ENCODE data around the gene MBD3L3.
"Not testable (repeated sequence)": the region's sequence is repeated elsewhere in the genome, so short reads cannot be mapped to it uniquely, and the experiment has no call there.

Gene MBD3L3

GRCh38 chr19:7063339-7063738, 4.9 kb upstream of the MBD3L3 start:
- DNase-seq: no peak

GRCh38 chr19:7059977-7060376, 1.5 kb upstream of the MBD3L3 start:
- DNase-seq: not testable (repeated sequence)

GRCh38 chr19:7056371-7056770, 2.1 kb downstream of the MBD3L3 start:
- DNase-seq: not testable (repeated sequence)

- not testable (repeated sequence) for DNase-seq
Observed at GRCh38 chr19:7055679-7056078, 2.8 kb downstream of the MBD3L3 start.

GRCh38 chr19:7054635-7055368, 3.7 kb downstream of the MBD3L3 start:
- DNase-seq: not testable (repeated sequence)

- not testable (repeated sequence) for DNase-seq
Observed at GRCh38 chr19:7052896-7053295, 5.6 kb downstream of the MBD3L3 start.

- not testable (repeated sequence) for DNase-seq
Observed at GRCh38 chr19:7051421-7051820, 7.1 kb downstream of the MBD3L3 start.

- DNase-seq: not testable (repeated sequence)
Observed at GRCh38 chr19:7049021-7049420, 9.5 kb downstream of the MBD3L3 start, which contains the start of gene MBD3L2. Gene MBD3L2, plus strand, starts transcription at chr19:7049321. Its CDS starts 53 bp downstream, at chr19:7049374.

- not testable (repeated sequence) for DNase-seq
Observed at GRCh38 chr19:7041563-7041962, 16.9 kb downstream of the MBD3L3 start.

- DNase-seq: not testable (repeated sequence)
Observed at GRCh38 chr19:7040079-7040478, 18.4 kb downstream of the MBD3L3 start, which contains the start of gene MBD3L4. Gene MBD3L4, minus strand, starts transcription at chr19:7040179. Its CDS starts 35 bp downstream, at chr19:7040144.

- DNase-seq: not testable (repeated sequence)
Observed at GRCh38 chr19:7030278-7030677, 28.2 kb downstream of the MBD3L3 start, which contains the start of gene MBD3L5. Gene MBD3L5, plus strand, starts transcription at chr19:7030578. Its CDS starts 34 bp downstream, at chr19:7030612.

GRCh38 chr19:7028790-7029189, 29.7 kb downstream of the MBD3L3 start:
- DNase-seq: not testable (repeated sequence)

GRCh38 chr19:7021331-7021730, 37.1 kb downstream of the MBD3L3 start, which contains the start of gene MBD3L2B:
Gene MBD3L2B, minus strand, starts transcription at chr19:7021431. Its CDS starts 34 bp downstream, at chr19:7021397.
- DNase-seq: not testable (repeated sequence)

GRCh38 chr19:7018828-7019227, 39.6 kb downstream of the MBD3L3 start:
- no peak for DNase-seq

GRCh38 chr19:7013678-7014077, 44.8 kb downstream of the MBD3L3 start:
- peak; percentile 25 for DNase-seq

GRCh38 chr19:7010722-7011593, 47.5 kb downstream of the MBD3L3 start:
- DNase-seq: peak; percentile 46

- DNase-seq: no peak
Observed at GRCh38 chr19:7007859-7008258, 50.6 kb downstream of the MBD3L3 start.

Data from stimulated activated CD4-positive, alpha-beta T cell treated with anti-CD3 and anti-CD28 coated beads, Interleukin-15, amount 100 ng/mL, for 24 hours (primary cell).